ENCODE measurements around the gene ERVK3-1. TPM values are rescaled to one million over a fixed set of nuclear protein-coding genes. Genes with fewer than 3 reads are reported as not detected.

Gene ERVK3-1
- polyA plus RNA-seq, 2 of the 4 experiments (the other 2 are of a cell fraction): 109 to 142 TPM

- CTCF ChIA-PET: interaction anchor here (1.1 to 3.5 kb wide), 6 partner anchors 8 to 185 kb away, joined by 3 to 14 read pairs (median 6); partner anchors contain the start of genes ZBTB45 and ZSCAN22
- WGBS (ENCODE audit: missing lambda C conversion rate): 91% methylated on average over 19 of the region's 19 CpGs
Measured at GRCh38 chr19:58334691-58335249, 29.6 kb downstream of the ERVK3-1 start.

GRCh38 chr19:58335630-58336029 is 30.5 kb downstream of the ERVK3-1 start:
- POLR2A ChIA-PET: interaction anchor here (1.8 kb wide), 1 partner anchor 27 kb away, joined by 5 read pairs; the partner anchor contains the start of gene ZNF497
- Histone ChIP-seq H3K4me2 (no peak overlapping the region), H3K4me3 (no peak overlapping the region), H3K27ac (no peak overlapping the region), H3K9me3 (peaks cover 60% of the 10 kb centered on the region), H3K4me1 (no peaks in the 10 kb centered on the region)
- CTCF ChIA-PET: interaction anchor here (1.6 to 3.5 kb wide), 5 partner anchors 9 to 184 kb away, joined by 4 to 14 read pairs (median 7); partner anchors contain the start of genes ZBTB45 and ZSCAN22
- no peak for DNase-seq (ENCODE audit: low read depth in 1 of 2, low spot score in 1 of 2)
- ATAC-seq: no peak
- no peak for FAIRE-seq
- WGBS (ENCODE audit: missing lambda C conversion rate): 56% methylated on average over 3 of the region's 3 CpGs
- no peak for TF ChIP-seq EHF (CRISPR knock-in tag; IDR thresholded peaks at IDR 0.05)
- no peak for TF ChIP-seq FOXS1 (CRISPR knock-in tag; IDR thresholded peaks at IDR 0.05)
- TF ChIP-seq HOXA7 (CRISPR knock-in tag; IDR thresholded peaks at IDR 0.05): no peak
- TF ChIP-seq POLR2A (IDR thresholded peaks at IDR 0.05; ENCODE audit: low read length): no peak
- no peak for TF ChIP-seq ESRRA (IDR thresholded peaks at IDR 0.05; ENCODE audit: borderline replicate concordance, low read length)
- TF ChIP-seq CHD4 (IDR thresholded peaks at IDR 0.05; ENCODE audit: borderline replicate concordance): no peak

More at GRCh38 chr19:58334691-58335249, 29.6 kb downstream of the ERVK3-1 start:
- Histone ChIP-seq H3K4me2 (no peak overlapping the region), H3K4me1 (no peaks in the 10 kb centered on the region), H3K9me3 (peaks cover 55% of the 10 kb centered on the region), H3K4me3 (no peak overlapping the region), H3K27ac (no peak overlapping the region)
- DNase-seq (ENCODE audit: low read depth in 1 of 2, low spot score in 1 of 2): no peak
- POLR2A ChIA-PET: interaction anchor here (1.8 kb wide), 1 partner anchor 28 kb away, joined by 5 read pairs; the partner anchor contains the start of gene ZNF497
- no peak for TF ChIP-seq ELK1 (IDR thresholded peaks at IDR 0.05; ENCODE audit: low read depth, low read length)
- TF ChIP-seq FOSL2 (IDR thresholded peaks at IDR 0.05): no peak
- TF ChIP-seq FOSL2 (CRISPR knock-in tag; IDR thresholded peaks at IDR 0.05): no peak
- TF ChIP-seq HOXB13 (CRISPR knock-in tag; IDR thresholded peaks at IDR 0.05; ENCODE audit: low read depth): no peak
- TF ChIP-seq, protein P1, sequence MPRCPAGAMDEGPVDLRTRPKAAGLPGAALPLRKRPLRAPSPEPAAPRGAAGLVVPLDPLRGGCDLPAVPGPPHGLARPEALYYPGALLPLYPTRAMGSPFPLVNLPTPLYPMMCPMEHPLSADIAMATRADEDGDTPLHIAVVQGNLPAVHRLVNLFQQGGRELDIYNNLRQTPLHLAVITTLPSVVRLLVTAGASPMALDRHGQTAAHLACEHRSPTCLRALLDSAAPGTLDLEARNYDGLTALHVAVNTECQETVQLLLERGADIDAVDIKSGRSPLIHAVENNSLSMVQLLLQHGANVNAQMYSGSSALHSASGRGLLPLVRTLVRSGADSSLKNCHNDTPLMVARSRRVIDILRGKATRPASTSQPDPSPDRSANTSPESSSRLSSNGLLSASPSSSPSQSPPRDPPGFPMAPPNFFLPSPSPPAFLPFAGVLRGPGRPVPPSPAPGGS (IDR thresholded peaks at IDR 0.05): no peak
- no peak for FAIRE-seq
- no peak for ATAC-seq

- DNase-seq (ENCODE audit: low read depth in 1 of 2, low spot score in 1 of 2) (no peak), ATAC-seq (no peak), FAIRE-seq (no peak)
- Histone ChIP-seq H3K4me3 (no peak overlapping the region), H3K27ac (no peak overlapping the region), H3K4me2 (no peak overlapping the region), H3K4me1 (no peaks in the 10 kb centered on the region), H3K9me3 (peaks cover 66% of the 10 kb centered on the region)
- CTCF ChIA-PET: interaction anchor here (1.7 to 2.6 kb wide), 3 partner anchors 8 to 17 kb away, joined by 4 to 7 read pairs (median 6); partner anchors contain the start of gene ZSCAN22
- POLR2A ChIA-PET: interaction anchor here (1.8 kb wide), 1 partner anchor 26 kb away, joined by 5 read pairs; the partner anchor contains the start of gene ZNF497
- WGBS (ENCODE audit: missing lambda C conversion rate): 91% methylated on average over 1 of the region's 1 CpG
- TF ChIP-seq PBX3 (IDR thresholded peaks at IDR 0.05) (no peak), HOXB13 (CRISPR knock-in tag; IDR thresholded peaks at IDR 0.05; ENCODE audit: low read depth) (no peak), HMGXB4 (CRISPR knock-in tag; IDR thresholded peaks at IDR 0.05; ENCODE audit: borderline replicate concordance) (no peak), TP53 (CRISPR knock-in tag; IDR thresholded peaks at IDR 0.05) (no peak), HEYL (CRISPR knock-in tag; IDR thresholded peaks at IDR 0.05) (no peak), ZSCAN20 (CRISPR knock-in tag; IDR thresholded peaks at IDR 0.05) (no peak), NFE2L2 (conservative IDR thresholded peaks at IDR 0.05; ENCODE audit: low read length) (no peak), CHD4 (IDR thresholded peaks at IDR 0.05; ENCODE audit: borderline replicate concordance) (no peak), RARB (CRISPR knock-in tag; IDR thresholded peaks at IDR 0.05) (no peak), PHF8 (IDR thresholded peaks at IDR 0.05; ENCODE audit: borderline replicate concordance, low read depth) (no peak), FOSB (CRISPR knock-in tag; IDR thresholded peaks at IDR 0.05) (no peak), TFCP2L1 (CRISPR knock-in tag; IDR thresholded peaks at IDR 0.05) (no peak), JUNB (IDR thresholded peaks at IDR 0.05) (no peak), RFX5 (IDR thresholded peaks at IDR 0.05) (no peak), RNF2 (IDR thresholded peaks at IDR 0.05; ENCODE audit: borderline replicate concordance, low read depth) (no peak)
- TF ChIP-seq, protein P2, sequence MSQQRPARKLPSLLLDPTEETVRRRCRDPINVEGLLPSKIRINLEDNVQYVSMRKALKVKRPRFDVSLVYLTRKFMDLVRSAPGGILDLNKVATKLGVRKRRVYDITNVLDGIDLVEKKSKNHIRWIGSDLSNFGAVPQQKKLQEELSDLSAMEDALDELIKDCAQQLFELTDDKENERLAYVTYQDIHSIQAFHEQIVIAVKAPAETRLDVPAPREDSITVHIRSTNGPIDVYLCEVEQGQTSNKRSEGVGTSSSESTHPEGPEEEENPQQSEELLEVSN (IDR thresholded peaks at IDR 0.05; ENCODE audit: borderline replicate concordance, low read depth): no peak
- TF ChIP-seq, protein P3, sequence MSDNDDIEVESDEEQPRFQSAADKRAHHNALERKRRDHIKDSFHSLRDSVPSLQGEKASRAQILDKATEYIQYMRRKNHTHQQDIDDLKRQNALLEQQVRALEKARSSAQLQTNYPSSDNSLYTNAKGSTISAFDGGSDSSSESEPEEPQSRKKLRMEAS (IDR thresholded peaks at IDR 0.05): no peak
Measured at GRCh38 chr19:58336216-58336615, 31.0 kb downstream of the ERVK3-1 start.
